ENCODE data around the gene DOK5.

Gene DOK5

GRCh38 chr20:54680872-54681619, 205.7 kb downstream of the DOK5 start:
- DNase-seq: peak; percentile 36
- no peaks in the 10 kb centered on the region for H3K27me3 ChIP-seq (replicated peaks)
- TF ChIP-seq CTCF (IDR thresholded peaks at IDR 0.05; ENCODE audit: low read depth, low read length, missing control alignments): peak; percentile 74
- H3K4me3 ChIP-seq (ENCODE audit: low read depth, low read length): no peak overlapping the region
- H3K36me3 ChIP-seq (replicated peaks): no peaks in the 10 kb centered on the region
- in situ Hi-C loops (cut with HindIII; ENCODE audit: low pct_ligation_motif_present, low sequenced_read_pairs): no loop called here
- H3K27ac ChIP-seq: no peak overlapping the region

DNA sequence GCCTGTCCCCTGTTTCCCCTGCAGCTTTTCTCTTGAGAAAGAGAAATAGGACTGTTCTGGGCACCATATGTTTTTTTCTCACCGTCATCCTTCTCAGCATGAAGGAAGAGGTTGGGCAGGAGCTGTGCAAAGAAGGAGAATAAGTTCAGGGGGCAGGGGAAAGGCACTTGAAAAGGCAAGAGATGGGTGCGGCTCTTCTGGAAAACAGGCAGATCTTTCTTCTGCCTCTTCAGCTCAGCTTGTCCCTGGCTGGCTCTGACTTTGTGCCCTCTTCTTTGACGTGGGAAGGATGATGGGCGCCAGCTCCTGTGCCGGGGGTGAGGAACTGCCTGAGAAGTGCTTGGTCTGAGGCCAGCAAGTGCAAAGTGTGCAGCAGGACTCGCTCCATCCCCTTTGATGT, 206.5 kb downstream of the DOK5 start:
- DNase-seq: no peak
- Histone ChIP-seq H3K27ac (no peak overlapping the region), H3K27me3 (replicated peaks) (no peaks in the 10 kb centered on the region), H3K4me3 (ENCODE audit: low read depth, low read length) (no peak overlapping the region), H3K36me3 (replicated peaks) (no peaks in the 10 kb centered on the region)
- in situ Hi-C loops (cut with HindIII; ENCODE audit: low pct_ligation_motif_present, low sequenced_read_pairs): no loop called here
- no peak for TF ChIP-seq CTCF (IDR thresholded peaks at IDR 0.05; ENCODE audit: low read depth, low read length, missing control alignments)

DNA sequence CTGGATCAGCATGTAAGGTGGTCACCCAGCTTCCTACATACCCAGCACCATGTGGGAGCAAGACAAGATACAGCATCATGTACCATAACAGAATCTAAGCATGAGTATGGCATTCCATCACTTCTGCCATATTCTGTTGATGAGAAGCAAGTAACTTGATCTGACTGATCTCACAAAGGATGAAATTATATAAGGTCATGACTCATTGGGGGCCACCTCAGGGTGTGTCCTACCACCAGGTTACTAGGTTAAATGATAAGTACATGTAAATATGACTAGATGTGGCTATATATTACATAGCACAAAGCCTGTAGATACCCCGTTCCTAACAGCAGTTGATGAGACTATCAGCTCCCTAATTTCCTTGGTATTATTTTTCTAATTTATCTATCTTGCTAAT, 213.1 kb downstream of the DOK5 start:
- Histone ChIP-seq H3K27ac (no peak overlapping the region), H3K4me3 (ENCODE audit: low read depth, low read length) (no peak overlapping the region), H3K36me3 (replicated peaks) (no peaks in the 10 kb centered on the region), H3K27me3 (replicated peaks) (no peaks in the 10 kb centered on the region)
- DNase-seq: no peak
- in situ Hi-C loops (cut with HindIII; ENCODE audit: low pct_ligation_motif_present, low sequenced_read_pairs): no loop called here
- TF ChIP-seq CTCF (IDR thresholded peaks at IDR 0.05; ENCODE audit: low read depth, low read length, missing control alignments): no peak

DNA sequence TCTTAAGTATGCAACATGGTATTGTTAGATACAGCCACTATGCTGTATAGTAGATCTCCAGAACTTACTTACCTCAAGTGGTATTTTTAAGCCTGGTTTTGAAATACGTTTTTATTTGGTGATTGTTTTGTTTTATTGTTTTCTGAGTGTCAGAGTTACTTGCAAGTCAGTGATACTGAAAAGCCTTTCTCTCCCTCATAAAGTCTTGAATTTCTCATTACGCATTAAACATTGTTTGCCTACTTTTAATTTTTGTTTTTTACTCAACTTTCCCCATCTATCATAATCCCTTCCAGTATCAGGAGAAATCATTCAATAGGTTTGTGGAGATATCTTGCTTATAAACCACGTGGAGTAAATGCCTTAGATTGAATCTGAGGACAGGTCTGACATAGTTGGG, 214.9 kb downstream of the DOK5 start:
- no peak for TF ChIP-seq CTCF (IDR thresholded peaks at IDR 0.05; ENCODE audit: low read depth, low read length, missing control alignments)
- Histone ChIP-seq H3K27me3 (replicated peaks) (no peaks in the 10 kb centered on the region), H3K27ac (no peak overlapping the region), H3K36me3 (replicated peaks) (no peaks in the 10 kb centered on the region), H3K4me3 (ENCODE audit: low read depth, low read length) (no peak overlapping the region)
- in situ Hi-C loops (cut with HindIII; ENCODE audit: low pct_ligation_motif_present, low sequenced_read_pairs): no loop called here
- DNase-seq: no peak

GRCh38 chr20:54691327-54691726, 215.9 kb downstream of the DOK5 start:
- H3K27me3 ChIP-seq (replicated peaks): no peaks in the 10 kb centered on the region
- in situ Hi-C loops (cut with HindIII; ENCODE audit: low pct_ligation_motif_present, low sequenced_read_pairs): no loop called here
- no peak overlapping the region for H3K27ac ChIP-seq
- H3K4me3 ChIP-seq (ENCODE audit: low read depth, low read length): no peak overlapping the region
- TF ChIP-seq CTCF (IDR thresholded peaks at IDR 0.05; ENCODE audit: low read depth, low read length, missing control alignments): no peak
- H3K36me3 ChIP-seq (replicated peaks): no peaks in the 10 kb centered on the region
- no peak for DNase-seq

Measured in brain microvascular endothelial cell (primary cell).